PFSK-1 (cell line): ENCODE measurements around the gene TMEM205.

Experiments used
- FOXP2 ChIP-seq: optimal IDR thresholded peaks from 2 replicates; pipeline ENCODE3; 2011; ENCODE audit warnings: borderline replicate concordance, control low read depth, inconsistent platforms; ENCODE audit not compliant: insufficient read depth; ENCODE audit errors: extremely low read length, extremely low read depth
- POLR2AphosphoS5 ChIP-seq: IDR thresholded peaks from 2 replicates; pipeline ENCODE4 v1.6.1; 2012; ENCODE audit warnings: low read depth, mild to moderate bottlenecking, control low read depth, low read length, moderate library complexity
- SIN3A ChIP-seq: IDR thresholded peaks from 2 replicates; pipeline ENCODE4 v1.6.1; 2012; ENCODE audit warnings: mild to moderate bottlenecking, low read length, moderate library complexity, borderline replicate concordance; ENCODE audit not compliant: insufficient read depth
- TAF1 ChIP-seq: IDR thresholded peaks from 2 replicates; pipeline ENCODE4 v1.6.1; 2012; ENCODE audit warnings: low read length, control low read depth, borderline replicate concordance; ENCODE audit not compliant: insufficient read depth
- TF ChIP-seq, protein P1 (sequence below), 2 experiments: IDR thresholded peaks; 2 replicates each; pipeline versions ENCODE4 v1.6.1 to v1.8.0; 2011 to 2012; ENCODE audit warnings: low read depth in 2 of 2, low read length in 2 of 2, control low read depth in 1 of 2, inconsistent platforms in 1 of 2, mild to moderate bottlenecking in 1 of 2, moderate library complexity in 1 of 2; ENCODE audit not compliant: insufficient read depth in 1 of 2

The TMEM205 gene

DNA sequence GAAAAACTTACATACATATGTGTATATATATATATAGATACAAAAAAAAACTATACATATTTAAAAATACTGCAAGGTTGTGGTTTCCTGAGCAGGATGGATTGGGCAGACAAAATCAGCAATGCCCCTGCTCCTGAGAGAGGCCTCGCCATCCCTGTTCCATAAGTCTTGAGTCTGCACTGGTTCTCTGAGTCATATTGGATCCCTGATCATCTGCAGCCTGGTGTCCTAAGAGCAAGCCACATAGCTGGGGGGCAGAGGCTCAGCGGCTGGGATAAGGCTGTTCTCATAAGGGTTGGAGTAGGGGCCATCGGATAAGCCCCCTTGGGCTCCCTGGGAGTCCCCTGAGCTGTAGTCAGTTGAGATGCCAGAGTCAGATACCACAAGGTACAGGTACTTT, 31.7 kb upstream of the TMEM205 start:
- TF ChIP-seq, protein P1, sequence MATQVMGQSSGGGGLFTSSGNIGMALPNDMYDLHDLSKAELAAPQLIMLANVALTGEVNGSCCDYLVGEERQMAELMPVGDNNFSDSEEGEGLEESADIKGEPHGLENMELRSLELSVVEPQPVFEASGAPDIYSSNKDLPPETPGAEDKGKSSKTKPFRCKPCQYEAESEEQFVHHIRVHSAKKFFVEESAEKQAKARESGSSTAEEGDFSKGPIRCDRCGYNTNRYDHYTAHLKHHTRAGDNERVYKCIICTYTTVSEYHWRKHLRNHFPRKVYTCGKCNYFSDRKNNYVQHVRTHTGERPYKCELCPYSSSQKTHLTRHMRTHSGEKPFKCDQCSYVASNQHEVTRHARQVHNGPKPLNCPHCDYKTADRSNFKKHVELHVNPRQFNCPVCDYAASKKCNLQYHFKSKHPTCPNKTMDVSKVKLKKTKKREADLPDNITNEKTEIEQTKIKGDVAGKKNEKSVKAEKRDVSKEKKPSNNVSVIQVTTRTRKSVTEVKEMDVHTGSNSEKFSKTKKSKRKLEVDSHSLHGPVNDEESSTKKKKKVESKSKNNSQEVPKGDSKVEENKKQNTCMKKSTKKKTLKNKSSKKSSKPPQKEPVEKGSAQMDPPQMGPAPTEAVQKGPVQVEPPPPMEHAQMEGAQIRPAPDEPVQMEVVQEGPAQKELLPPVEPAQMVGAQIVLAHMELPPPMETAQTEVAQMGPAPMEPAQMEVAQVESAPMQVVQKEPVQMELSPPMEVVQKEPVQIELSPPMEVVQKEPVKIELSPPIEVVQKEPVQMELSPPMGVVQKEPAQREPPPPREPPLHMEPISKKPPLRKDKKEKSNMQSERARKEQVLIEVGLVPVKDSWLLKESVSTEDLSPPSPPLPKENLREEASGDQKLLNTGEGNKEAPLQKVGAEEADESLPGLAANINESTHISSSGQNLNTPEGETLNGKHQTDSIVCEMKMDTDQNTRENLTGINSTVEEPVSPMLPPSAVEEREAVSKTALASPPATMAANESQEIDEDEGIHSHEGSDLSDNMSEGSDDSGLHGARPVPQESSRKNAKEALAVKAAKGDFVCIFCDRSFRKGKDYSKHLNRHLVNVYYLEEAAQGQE (IDR thresholded peaks at IDR 0.05; ENCODE audit: insufficient read depth in 1 of 2, low read depth in 2 of 2, low read length in 2 of 2), result no peak
- TF ChIP-seq SIN3A (no peak), TAF1 (no peak), POLR2AphosphoS5 (no peak), FOXP2 (no peak)

DNA sequence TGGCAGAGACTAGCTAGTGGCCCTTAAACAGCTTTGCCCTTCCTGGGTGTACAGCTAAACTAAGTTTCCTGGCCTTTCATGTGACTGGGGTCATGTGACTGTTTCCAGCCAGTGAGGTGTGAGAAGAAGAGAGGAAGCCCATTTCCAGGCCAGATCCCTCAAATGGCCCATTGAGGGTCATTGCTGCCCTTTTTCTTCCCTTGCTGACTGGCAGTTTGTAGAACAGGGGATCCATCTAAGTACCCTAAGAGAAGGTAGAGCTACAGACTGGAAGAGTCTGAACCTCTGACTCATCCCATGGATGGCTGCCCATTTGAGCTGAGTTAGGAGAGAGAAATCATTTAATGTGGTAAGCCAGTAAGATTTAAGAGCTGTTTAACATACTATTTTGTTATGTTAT, 31.2 kb upstream of the TMEM205 start:
- no peak for TF ChIP-seq TAF1

DNA sequence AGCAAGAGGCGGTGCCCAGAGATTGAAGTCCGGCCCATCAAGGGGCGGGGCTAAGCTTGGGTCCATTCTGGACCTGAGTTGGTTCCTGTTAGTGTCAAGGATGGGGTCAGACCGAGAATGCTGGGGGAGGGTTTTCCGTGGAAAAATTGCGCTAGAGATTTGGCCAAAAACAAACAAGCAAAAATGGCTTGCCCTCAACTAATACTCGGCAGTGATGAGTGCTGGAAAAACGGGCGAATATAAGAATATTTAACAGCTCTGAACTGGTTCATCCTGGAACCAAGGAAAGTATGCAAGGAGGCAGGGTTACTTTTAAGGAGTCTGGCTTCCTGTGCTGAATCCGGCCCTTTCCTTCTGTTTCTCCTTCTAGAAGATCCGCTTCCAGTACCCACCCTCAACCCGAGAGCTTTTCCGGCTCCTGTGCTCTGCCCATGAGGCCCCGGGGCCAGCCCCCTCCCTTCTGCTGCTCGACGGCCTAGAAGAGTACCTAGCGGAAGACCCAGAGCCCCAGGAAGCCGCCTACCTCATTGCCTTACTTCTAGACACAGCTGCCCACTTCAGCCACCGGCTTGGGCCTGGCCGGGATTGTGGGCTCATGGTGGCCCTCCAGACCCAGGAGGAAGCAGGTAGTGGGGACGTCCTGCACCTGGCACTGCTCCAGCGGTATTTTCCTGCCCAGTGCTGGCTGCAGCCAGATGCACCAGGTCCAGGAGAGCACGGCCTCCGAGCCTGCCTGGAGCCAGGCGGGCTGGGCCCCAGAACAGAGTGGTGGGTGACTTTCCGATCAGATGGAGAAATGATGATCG, 29.3 kb upstream of the TMEM205 start:
- TF ChIP-seq SIN3A (no peak), POLR2AphosphoS5 (peak; percentile 94), TAF1 (peak; percentile 80; the same call in 1 of the 2 replicates), FOXP2 (no peak)
- TF ChIP-seq, protein P1 (IDR thresholded peaks at IDR 0.05; ENCODE audit: insufficient read depth in 1 of 2, low read depth in 2 of 2, low read length in 2 of 2), result 0 out of 4 replicates have a peak, but pooled peaks of 1 of the 2 experiments have one; percentile 42

DNA sequence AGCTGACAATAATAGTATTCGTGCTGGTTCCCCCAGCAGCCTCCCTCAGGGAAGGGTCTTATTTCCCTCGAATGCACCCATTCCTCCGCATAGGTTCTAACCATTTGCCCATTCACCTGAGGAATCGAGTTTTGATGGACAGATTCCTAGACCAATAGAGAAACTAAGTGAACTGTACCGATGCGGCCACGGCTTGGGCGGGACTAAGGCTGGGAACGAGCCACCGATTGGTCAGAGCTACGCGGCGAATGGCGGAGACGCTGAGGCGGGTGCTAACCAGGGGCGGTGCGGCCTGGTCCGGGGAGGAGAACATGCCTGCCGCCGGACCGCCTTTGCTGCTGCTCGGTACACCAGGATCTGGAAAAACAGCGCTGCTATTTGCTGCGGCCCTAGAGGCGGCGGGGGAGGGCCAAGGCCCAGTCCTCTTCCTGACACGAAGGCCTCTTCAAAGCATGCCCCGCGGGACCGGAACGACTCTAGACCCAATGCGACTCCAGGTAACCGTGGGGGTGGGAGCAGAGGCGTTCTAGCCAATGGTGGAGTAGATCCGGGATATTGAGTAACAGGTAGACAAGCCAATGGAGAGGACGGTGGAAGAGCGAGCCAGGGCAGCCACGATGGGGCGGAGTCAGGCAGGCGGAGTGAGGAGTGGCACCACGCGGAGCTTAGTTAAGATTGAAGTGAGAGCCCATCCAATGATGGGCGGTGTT, 28.5 kb upstream of the TMEM205 start, which contains the start of gene SWSAP1:
Gene SWSAP1, plus strand, starts transcription at position 234 of the 710 bp plus-strand sequence. Its CDS starts 15 bp downstream, at position 249.
- TF ChIP-seq POLR2AphosphoS5, result peak; percentile 75
- TF ChIP-seq, protein P1 (IDR thresholded peaks at IDR 0.05; ENCODE audit: insufficient read depth in 1 of 2, low read depth in 2 of 2, low read length in 2 of 2), result no peak
- TF ChIP-seq FOXP2, result peak; percentile 46

DNA sequence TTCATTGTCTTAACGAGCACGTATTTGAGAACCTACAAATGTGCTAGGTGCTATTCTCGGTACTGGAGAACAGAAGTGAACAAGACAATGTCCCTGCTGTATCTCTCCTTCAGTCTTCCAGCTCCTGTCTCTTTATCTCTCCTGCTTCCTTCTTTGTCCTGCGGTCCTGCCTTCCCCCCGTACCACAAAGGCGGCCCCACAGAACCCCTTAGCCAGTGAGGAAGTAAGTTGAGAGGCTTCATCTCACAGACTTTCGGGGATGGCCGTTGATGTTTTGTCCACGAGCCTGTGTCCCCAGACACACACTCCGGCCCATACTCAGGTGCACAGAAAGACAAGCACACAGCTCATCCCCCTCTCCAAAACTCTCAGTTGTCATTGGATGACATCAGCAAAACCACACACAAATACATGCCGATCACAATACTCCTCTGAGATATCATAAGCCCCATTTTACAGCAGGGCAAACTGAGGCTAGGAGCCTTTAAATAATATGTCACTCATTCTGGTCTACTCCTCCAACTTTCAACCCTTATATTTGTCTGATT, 27.9 kb upstream of the TMEM205 start:
- TF ChIP-seq FOXP2 (no peak), POLR2AphosphoS5 (no peak), SIN3A (no peak), TAF1 (no peak)
- TF ChIP-seq, protein P1 (IDR thresholded peaks at IDR 0.05; ENCODE audit: insufficient read depth in 1 of 2, low read depth in 2 of 2, low read length in 2 of 2), result no peak
